Esophagus muscularis mucosa (tissue), 4 donors: ENCODE results near the gene CCDC187.

Experiments used
- CTCF ChIP-seq, 3 experiments: fragments of 200-600 bp in 2 of 3; fragments of 450-650 bp in 1 of 3; sonication (generic) in 2 of 3; IDR thresholded peaks; one replicate each; pipeline ENCODE4 v1.5.1; 2017 to 2019; ENCODE audit warnings: antibody characterized with exemption in 3 of 3, mild to moderate bottlenecking in 2 of 3, moderate library complexity in 1 of 3
- EP300 ChIP-seq: sonication (generic); formaldehyde crosslinking; IDR thresholded peaks from one replicate; pipeline ENCODE4 v1.6.1; 2017; ENCODE audit warnings: antibody characterized with exemption
- POLR2A ChIP-seq: fragments of 450-650 bp; IDR thresholded peaks from one replicate; pipeline ENCODE4 v1.6.1; 2017; ENCODE audit warnings: antibody characterized with exemption, moderate library complexity, mild to moderate bottlenecking, low read depth
- POLR2AphosphoS5 ChIP-seq, 2 donors: sonication (generic); formaldehyde crosslinking; IDR thresholded peaks; one replicate each; pipeline ENCODE4 v1.6.1; 2017; ENCODE audit warnings: antibody characterized with exemption in 2 of 2

DNA sequence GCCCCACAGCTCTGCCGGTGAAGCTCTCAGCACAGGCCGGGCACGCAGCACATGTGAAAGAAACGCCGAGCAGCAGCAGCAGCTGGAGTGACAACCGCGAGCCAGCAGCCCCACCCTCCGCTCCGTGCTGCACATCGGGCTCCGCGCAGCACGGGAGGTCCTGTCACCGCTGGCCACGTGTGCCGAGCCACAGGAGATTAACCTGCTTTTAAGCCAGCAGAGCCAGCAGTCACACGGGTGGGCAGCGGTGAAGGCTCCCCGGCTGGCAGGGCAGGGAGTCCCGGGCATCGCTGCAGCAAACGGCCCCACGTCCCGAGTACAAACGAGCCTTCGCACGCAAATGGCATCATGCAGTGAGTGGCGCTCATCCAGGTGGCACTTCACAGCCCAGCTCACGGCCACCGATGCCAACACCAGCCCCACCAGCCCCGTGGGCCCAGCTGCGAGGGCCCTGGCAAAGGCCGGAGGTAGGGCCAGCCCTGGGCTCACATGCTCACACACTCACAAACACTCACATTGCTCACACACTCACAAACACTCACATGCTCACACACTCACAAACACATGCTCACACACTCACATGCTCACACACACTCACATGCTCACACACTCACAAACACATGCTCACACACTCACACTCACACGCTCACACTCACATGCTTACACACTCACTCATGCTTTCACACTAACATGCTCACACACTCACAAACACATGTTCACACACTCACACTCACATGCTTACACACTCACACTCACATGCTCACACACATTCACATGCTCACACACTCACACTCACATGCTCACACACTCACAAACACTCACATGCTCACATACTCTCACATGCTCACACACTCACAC lies 11.1 kb downstream of the CCDC187 start:
- TF ChIP-seq CTCF (IDR thresholded peaks at IDR 0.05) (no peak), EP300 (no peak), POLR2AphosphoS5 (IDR thresholded peaks at IDR 0.05) (no peak), POLR2A (no peak)
